IgD-negative memory B cell (primary cell): ENCODE results near the gene NRSN2. TPM values are rescaled to one million over a fixed set of nuclear protein-coding genes. Genes with fewer than 3 reads are reported as not detected.
A peak's percentile ranks its signal among the peaks of the same experiment; 100 is the strongest.

Experiments used
- H3K27ac Mint-ChIP-seq, 3 donors: one replicate each; pipeline ENCODE4 v1.8.0; 2020 to 2022; ENCODE audit warnings: mild to moderate bottlenecking in 3 of 3, mixed read lengths in 3 of 3, moderate library complexity in 1 of 3
- H3K27me3 Mint-ChIP-seq: one replicate; pipeline ENCODE4 v1.8.0; 2021; ENCODE audit warnings: mixed read lengths
- H3K36me3 Mint-ChIP-seq: one replicate; pipeline ENCODE4 v1.8.0; 2020; ENCODE audit warnings: mild to moderate bottlenecking, mixed read lengths
- H3K4me1 Mint-ChIP-seq, 3 donors: one replicate each; pipeline ENCODE4 v1.8.0; 2020 to 2022; ENCODE audit warnings: mixed read lengths in 3 of 3, mild to moderate bottlenecking in 1 of 3
- H3K4me3 Mint-ChIP-seq, 4 donors: one replicate each; pipeline ENCODE4 v1.8.0; 2020 to 2022; ENCODE audit warnings: mild to moderate bottlenecking in 4 of 4, mixed read lengths in 4 of 4, moderate library complexity in 3 of 4
- H3K9me3 Mint-ChIP-seq, 3 donors: one replicate each; pipeline ENCODE4 v1.8.0; 2020 to 2021; ENCODE audit warnings: mixed read lengths in 3 of 3, mild to moderate bottlenecking in 1 of 3
- polyA plus RNA-seq: library from polyadenylated mRNA; unstranded; fragments of 300-500 nt; fragmentation: Illumina TruSeq; gene quantifications from one replicate; pipeline ENCODE4 v1.2.3, GENCODE V29; 2021

Gene NRSN2
- polyA plus RNA-seq, 1 donor from 2014 or later = 6.2 TPM

DNA sequence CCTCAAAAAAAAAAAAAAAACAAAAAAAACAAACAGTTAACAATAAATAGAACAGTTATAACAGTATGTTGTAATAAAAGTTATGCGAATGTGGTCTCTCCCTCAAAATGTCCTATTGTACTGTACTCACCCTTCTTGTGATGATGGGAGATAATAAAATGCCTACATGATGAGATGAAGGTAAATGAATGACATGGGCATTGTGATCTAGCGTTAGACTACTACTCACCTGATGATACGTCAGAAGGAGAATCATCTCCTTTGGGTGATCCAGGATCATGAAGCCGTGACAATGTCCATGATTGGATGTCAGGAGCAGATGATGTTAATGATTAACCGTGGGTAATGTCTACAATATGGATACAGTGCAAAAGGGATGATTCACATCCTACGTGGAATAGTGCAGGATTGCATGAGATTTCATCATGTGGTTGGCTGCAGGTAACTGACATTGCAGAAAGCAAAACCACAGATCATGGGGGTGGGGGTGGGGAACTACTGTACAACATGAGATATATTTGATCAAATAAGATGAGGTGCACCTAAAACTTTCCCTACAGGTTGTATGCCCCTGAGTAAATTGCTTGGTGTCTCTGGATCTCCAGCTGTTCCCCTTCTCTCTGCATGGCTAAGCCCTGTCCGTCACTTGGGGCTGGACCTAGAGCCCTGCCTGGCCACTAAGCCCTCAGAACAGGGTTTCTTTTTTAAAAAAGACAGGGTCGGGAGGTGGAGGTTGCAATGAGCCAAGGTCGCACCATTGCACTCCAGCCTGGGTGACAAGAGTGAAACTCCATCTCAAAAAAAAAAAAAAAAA, 55.0 kb downstream of the NRSN2 start:
- peaks cover 0 to 3% (median 0%) of the 10 kb centered on the region in 3 donors for H3K9me3 Mint-ChIP-seq
- peak overlapping the region in 1 of 4 donors; percentile 60 for H3K4me3 Mint-ChIP-seq
- peaks cover 1% of the 10 kb centered on the region for H3K36me3 Mint-ChIP-seq
- no peak overlapping the region for H3K27ac Mint-ChIP-seq
- no peaks in the 10 kb centered on the region for H3K27me3 Mint-ChIP-seq
- peaks cover 12 to 22% (median 16%) of the 10 kb centered on the region in 3 donors for H3K4me1 Mint-ChIP-seq

DNA sequence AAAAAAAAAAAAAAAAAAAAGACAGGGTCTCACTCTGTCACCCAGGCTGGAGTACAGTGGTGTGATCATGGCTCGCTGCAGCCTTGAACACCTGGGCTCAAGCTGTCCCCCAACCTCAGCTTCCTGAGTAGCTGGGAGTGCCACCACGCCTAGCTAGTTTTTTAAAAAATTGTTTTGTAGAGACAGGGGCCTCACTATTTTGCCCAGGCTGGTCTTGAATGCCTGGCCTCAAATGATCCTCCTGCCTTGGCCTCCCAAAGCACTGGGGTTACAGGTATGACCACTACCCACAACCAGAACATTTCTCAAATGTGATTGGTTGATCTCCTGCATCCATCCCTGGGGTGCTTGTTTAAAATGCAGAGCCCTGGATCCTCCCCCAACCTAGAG, 55.6 kb downstream of the NRSN2 start:
- Mint-ChIP-seq H3K36me3 (peaks cover 1% of the 10 kb centered on the region), H3K4me3 (no peak overlapping the region), H3K27ac (no peak overlapping the region), H3K27me3 (no peaks in the 10 kb centered on the region), H3K4me1 (peaks cover 18 to 28% (median 21%) of the 10 kb centered on the region in 3 donors), H3K9me3 (peaks cover 0 to 3% (median 0%) of the 10 kb centered on the region in 3 donors)

DNA sequence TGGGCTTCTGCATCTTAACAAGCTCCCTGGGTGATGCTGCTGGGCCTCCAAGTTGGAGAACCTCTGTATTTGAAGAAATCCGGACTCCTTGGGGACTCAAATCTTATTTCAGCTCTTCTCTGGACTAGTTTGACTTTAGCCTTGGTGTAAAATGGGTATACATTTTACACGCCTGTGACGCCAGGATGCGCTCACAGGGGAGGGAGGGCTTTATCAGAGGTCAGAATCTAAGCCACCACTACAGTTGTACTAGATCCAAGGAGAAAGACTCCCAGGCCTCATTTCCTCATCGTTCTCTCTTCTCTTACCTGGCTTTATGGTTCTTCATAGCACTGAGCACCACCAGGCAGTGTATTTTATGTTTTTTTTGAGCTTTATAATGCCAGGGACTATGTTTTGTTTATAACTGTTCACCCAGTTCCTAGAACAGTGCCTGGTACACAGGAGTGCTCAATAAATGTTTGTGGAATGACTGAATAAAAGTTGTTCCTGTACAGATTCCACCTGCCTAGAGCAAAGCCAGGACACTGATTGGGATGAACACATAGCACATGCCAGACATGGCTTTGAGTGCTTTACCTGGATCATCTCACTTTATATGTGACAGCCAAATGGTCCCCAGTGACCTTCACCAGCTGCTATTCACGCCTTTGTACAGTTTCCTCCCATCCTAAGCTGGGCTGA, 56.1 kb downstream of the NRSN2 start:
- Mint-ChIP-seq H3K4me3 (peak overlapping the region in 1 of 4 donors; percentile 84), H3K27ac (no peak overlapping the region), H3K36me3 (peaks cover 1% of the 10 kb centered on the region), H3K4me1 (peaks cover 18 to 28% (median 21%) of the 10 kb centered on the region in 3 donors), H3K27me3 (no peaks in the 10 kb centered on the region), H3K9me3 (peaks cover 0 to 3% (median 0%) of the 10 kb centered on the region in 3 donors)

DNA sequence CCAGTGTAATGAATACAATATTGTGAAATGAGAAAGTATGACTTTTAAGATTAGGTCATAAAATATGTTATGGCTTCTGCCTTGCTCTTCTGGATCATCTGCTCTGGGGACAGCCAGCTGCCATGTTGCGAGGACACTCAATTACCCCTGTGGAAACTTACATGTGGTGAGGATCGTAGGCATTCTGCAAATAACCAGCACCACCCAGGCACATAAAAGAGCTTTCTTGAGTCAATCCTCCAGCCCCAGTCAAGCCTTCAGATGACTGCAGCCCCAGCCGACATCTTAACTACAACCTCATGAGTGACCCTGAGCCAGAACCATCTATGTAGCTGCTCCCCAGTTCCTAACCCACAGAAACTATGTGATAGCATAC, 56.7 kb downstream of the NRSN2 start:
- Mint-ChIP-seq H3K27ac (peak overlapping the region in 1 of 3 donors; percentile 47), H3K36me3 (peaks cover 1% of the 10 kb centered on the region), H3K4me1 (peaks cover 18 to 28% (median 21%) of the 10 kb centered on the region in 3 donors), H3K9me3 (peaks cover 0 to 3% (median 0%) of the 10 kb centered on the region in 3 donors), H3K27me3 (no peaks in the 10 kb centered on the region), H3K4me3 (peak overlapping the region in 2 of 4 donors; percentile 9 to 16)

DNA sequence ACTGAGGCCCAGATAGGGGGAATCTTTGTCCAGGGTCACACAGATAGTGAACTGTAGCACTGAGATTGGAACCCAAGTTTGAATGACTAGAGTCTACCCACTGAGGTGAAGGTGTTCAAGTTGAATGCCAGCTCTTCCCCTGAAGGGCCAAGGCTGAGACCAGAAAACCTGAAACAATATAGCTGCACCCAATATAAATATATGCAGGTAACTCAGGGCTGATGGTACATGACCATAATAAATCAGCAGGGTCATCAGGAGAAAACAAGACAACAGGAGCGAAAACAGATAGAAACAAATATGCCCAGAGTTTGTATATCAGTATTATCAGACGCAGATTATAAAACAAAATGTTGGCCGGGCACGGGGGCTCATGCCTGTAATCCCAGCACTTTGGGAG, 57.2 kb downstream of the NRSN2 start:
- peak overlapping the region in 1 of 4 donors; percentile 67 for H3K4me3 Mint-ChIP-seq
- peaks cover 0 to 3% (median 0%) of the 10 kb centered on the region in 3 donors for H3K9me3 Mint-ChIP-seq
- H3K36me3 Mint-ChIP-seq = peaks cover 1% of the 10 kb centered on the region
- H3K4me1 Mint-ChIP-seq = peaks cover 18 to 32% (median 23%) of the 10 kb centered on the region in 3 donors
- H3K27ac Mint-ChIP-seq = peak overlapping the region in 2 of 3 donors; percentile 40 to 47
- no peaks in the 10 kb centered on the region for H3K27me3 Mint-ChIP-seq

Other genes with a start within 250 kb of the NRSN2 start
- not detected for gene DEFB126, start 204.5 kb upstream of the NRSN2 start, polyA plus RNA-seq
- not detected for gene DEFB127, start 189.7 kb upstream of the NRSN2 start, polyA plus RNA-seq
- not detected for gene DEFB128, start 157.4 kb upstream of the NRSN2 start, polyA plus RNA-seq
- gene DEFB129, start 119.9 kb upstream of the NRSN2 start, polyA plus RNA-seq = not detected
- not detected for gene DEFB132, start 89.4 kb upstream of the NRSN2 start, polyA plus RNA-seq
- 1.1 TPM for gene C20orf96, start 56.4 kb upstream of the NRSN2 start, polyA plus RNA-seq
- gene ZCCHC3, start 49.5 kb upstream of the NRSN2 start, polyA plus RNA-seq = 16.7 TPM
- 1.9 TPM for gene SOX12, start 21.6 kb upstream of the NRSN2 start, polyA plus RNA-seq
- gene TRIB3, start 33.6 kb downstream of the NRSN2 start, polyA plus RNA-seq = 20.1 TPM
- 107 TPM for gene RBCK1, start 61.2 kb downstream of the NRSN2 start, polyA plus RNA-seq
- 19.0 TPM for gene TBC1D20, start 115.4 kb downstream of the NRSN2 start, polyA plus RNA-seq
- 56.8 TPM for gene CSNK2A1, start 196.7 kb downstream of the NRSN2 start, polyA plus RNA-seq